GM12878 (cell line): ENCODE data around the gene SEMA6C. TPM values are rescaled to one million over a fixed set of nuclear protein-coding genes. Genes with fewer than 3 reads are reported as not detected.
A peak's percentile ranks its signal among the peaks of the same experiment; 100 is the strongest.

Experiments
- CEBPB ChIP-seq, 2 experiments: fragments of 150-350 bp in 1 of 2; IDR thresholded peaks; 2 replicates each; pipeline ENCODE4 v1.6.1; 2012 to 2014; ENCODE audit warnings: low read depth in 2 of 2, low read length in 2 of 2, borderline replicate concordance in 1 of 2, inconsistent platforms in 1 of 2
- CHD2 ChIP-seq: IDR thresholded peaks from 2 replicates; pipeline ENCODE4 v1.6.1; 2011; ENCODE audit warnings: low read depth, low read length, improper control_type of control experiment, borderline replicate concordance
- FOXM1 ChIP-seq: IDR thresholded peaks from 2 replicates; pipeline ENCODE4 v1.6.1; 2012; ENCODE audit warnings: low read depth, mild to moderate bottlenecking, inconsistent platforms, low read length, moderate library complexity
- IKZF1 ChIP-seq: fragments of 450-650 bp; conservative IDR thresholded peaks from 2 replicates; pipeline ENCODE4 v1.6.1; 2017; ENCODE audit warnings: antibody characterized with exemption, mild to moderate bottlenecking
- LARP7 ChIP-seq: fragments of 450-650 bp; IDR thresholded peaks from 2 replicates; pipeline ENCODE4 v1.6.1; 2017; ENCODE audit warnings: mild to moderate bottlenecking
- MTA2 ChIP-seq: fragments of 450-650 bp; IDR thresholded peaks from 2 replicates; pipeline ENCODE4 v1.6.1; 2016; ENCODE audit warnings: low read depth, mild to moderate bottlenecking, moderate library complexity
- MYB ChIP-seq: fragments of 150-350 bp; IDR thresholded peaks from 2 replicates; pipeline ENCODE4 v1.6.1; 2014; ENCODE audit warnings: mild to moderate bottlenecking, low read depth, low read length, borderline replicate concordance
- MYC ChIP-seq: IDR thresholded peaks from 2 replicates; pipeline ENCODE4 v1.6.1; 2011; ENCODE audit warnings: mild to moderate bottlenecking, low read length, moderate library complexity, inconsistent platforms; ENCODE audit not compliant: insufficient read depth, insufficient replicate concordance, insufficient read length, severe bottlenecking
- NR2C2 ChIP-seq: IDR thresholded peaks from 2 replicates; pipeline ENCODE4 v1.6.1; 2011; ENCODE audit warnings: borderline replicate concordance, low read depth; ENCODE audit not compliant: control insufficient read depth, insufficient read length
- PAX8 ChIP-seq: fragments of 450-650 bp; IDR thresholded peaks from 2 replicates; pipeline ENCODE4 v1.6.1; 2017; ENCODE audit warnings: mild to moderate bottlenecking, moderate library complexity
- POLR2A ChIP-seq: IDR thresholded peaks from 2 replicates; pipeline ENCODE4 v1.6.1; 2011; ENCODE audit warnings: low read depth, mild to moderate bottlenecking, low read length
- RELB ChIP-seq: fragments of 450-650 bp; IDR thresholded peaks from 2 replicates; pipeline ENCODE4 v1.6.1; 2017; ENCODE audit warnings: low read depth, mild to moderate bottlenecking, moderate library complexity
- SMAD1 ChIP-seq: fragments of 450-650 bp; IDR thresholded peaks from 2 replicates; pipeline ENCODE4 v1.6.1; 2018; ENCODE audit warnings: mild to moderate bottlenecking, low read depth; ENCODE audit not compliant: partially characterized antibody
- SMARCA5 ChIP-seq: fragments of 450-650 bp; IDR thresholded peaks from 2 replicates; pipeline ENCODE4 v1.6.1; 2017; ENCODE audit warnings: mild to moderate bottlenecking
- SPI1 ChIP-seq: IDR thresholded peaks from 2 replicates; pipeline ENCODE4 v1.6.1; 2011; ENCODE audit warnings: low read depth, mild to moderate bottlenecking, low read length, moderate library complexity, borderline replicate concordance; ENCODE audit not compliant: insufficient read depth
- SREBF2 ChIP-seq: IDR thresholded peaks from 2 replicates; pipeline ENCODE4 v1.6.1; 2012; ENCODE audit warnings: mild to moderate bottlenecking, low read length
- USF1 ChIP-seq: IDR thresholded peaks from 2 replicates; pipeline ENCODE4 v1.6.1; 2011; ENCODE audit warnings: borderline replicate concordance, low read depth, mild to moderate bottlenecking, moderate library complexity, mixed read lengths, low read length; ENCODE audit not compliant: insufficient read depth; ENCODE audit errors: extremely low read length
- ZNF217 ChIP-seq: fragments of 450-650 bp; IDR thresholded peaks from 2 replicates; pipeline ENCODE4 v1.6.1; 2017; ENCODE audit warnings: antibody characterized with exemption, mild to moderate bottlenecking
- ZNF687 ChIP-seq: fragments of 450-650 bp; IDR thresholded peaks from 2 replicates; pipeline ENCODE4 v1.6.1; 2017; ENCODE audit warnings: mild to moderate bottlenecking, moderate library complexity
- ZSCAN29 ChIP-seq: fragments of 450-650 bp; IDR thresholded peaks from 2 replicates; pipeline ENCODE4 v1.6.1; 2017; ENCODE audit warnings: mild to moderate bottlenecking, moderate library complexity
- polyA plus RNA-seq, 11 experiments: library from polyadenylated mRNA; depleted of rRNA in 4 of 11; unstranded in 6 of 11; stranded (reverse) in 5 of 11; fragments of >200 nt; fragmentation: Nextera tagmentation in 4 of 11; fragmentation: Illumina TruSeq in 1 of 11; extraction: Ambion mirVana in 4 of 11; extraction: Trizol in 1 of 11; gene quantifications; 1 replicate in 1 of 11; 2 replicates in 10 of 11; pipeline versions ENCODE4 v1.2.1 to v1.2.3, GENCODE V29; 2011 to 2016; ENCODE audit warnings: inconsistent platforms in 2 of 11, missing spikeins in 2 of 11, low read depth in 1 of 11
- total RNA-seq, 4 experiments: library from RNA; depleted of rRNA in 3 of 4; stranded (reverse); fragments of >200 nt in 3 of 4; fragmentation: Illumina TruSeq in 1 of 4; extraction: Trizol in 1 of 4; gene quantifications; 2 replicates each; pipeline versions ENCODE4 v1.2.1 to v1.2.3, GENCODE V29; 2013 to 2021
- TF ChIP-seq, protein P1 (sequence below): IDR thresholded peaks from 2 replicates; pipeline ENCODE4 v1.6.1; 2012; ENCODE audit warnings: low read depth, low read length, improper control_type of control experiment

The SEMA6C gene
- total and polyA plus RNA-seq, 10 of the 15 experiments (the other 5 are each of a cell fraction or from before 2014, with no cell fraction given): 0.13 to 2.2 (median 0.29) TPM; not detected in 1

DNA sequence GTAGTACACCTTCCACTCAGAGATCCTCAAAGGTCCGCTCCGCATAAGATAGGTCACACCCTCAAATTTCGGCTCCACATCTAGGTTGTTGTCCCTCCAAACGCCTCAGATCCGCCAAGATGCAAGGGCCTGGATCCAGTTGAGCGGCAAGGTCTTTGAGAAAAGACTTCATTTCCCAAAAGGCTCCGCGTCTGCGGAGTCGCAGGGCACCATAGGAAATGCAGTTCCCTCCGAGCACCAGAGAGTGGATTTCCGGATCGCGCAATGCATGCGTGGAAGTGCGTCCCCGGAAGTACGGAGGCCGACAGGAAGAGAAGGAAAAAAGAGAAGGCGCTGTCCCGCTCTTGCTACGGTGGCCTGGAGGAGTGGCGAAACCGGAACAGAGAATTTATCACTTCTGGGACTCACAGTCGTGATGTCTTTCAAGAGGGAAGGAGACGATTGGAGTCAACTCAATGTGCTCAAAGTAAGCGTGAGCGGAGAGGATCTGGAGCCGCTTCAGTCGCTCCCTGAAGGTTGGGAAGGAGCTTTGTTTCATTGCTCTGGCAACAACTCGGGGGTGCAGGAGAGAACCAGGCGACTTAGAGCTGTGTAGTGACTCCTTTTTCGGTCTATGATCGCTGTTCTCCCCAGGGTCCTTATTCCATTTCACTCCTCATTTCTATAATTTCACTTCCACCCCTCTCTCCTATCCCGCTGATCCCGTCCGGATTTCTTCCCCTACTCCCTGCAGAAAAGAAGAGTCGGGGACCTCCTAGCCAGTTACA lies 19.5 kb upstream of the SEMA6C start, which contains the start of the genes LYSMD1 and SCNM1 (continued):
- TF ChIP-seq SPI1 (peak; percentile 76), PAX8 (no peak), ZNF217 (no peak), ZSCAN29 (no peak), IKZF1 (peak; percentile 100), CHD2 (peak; percentile 93), MTA2 (0 out of 2 replicates have a peak, but pooled peaks have one; percentile 35), LARP7 (0 out of 2 replicates have a peak, but pooled peaks have one; percentile 51), SMARCA5 (peak; percentile 34; the same call in 1 of the 2 replicates), SMAD1 (no peak), USF1 (no peak), POLR2A (peak; percentile 83), RELB (peak; percentile 91), ZNF687 (no peak), MYB (no peak), FOXM1 (0 out of 2 replicates have a peak, but pooled peaks have one; percentile 3), SREBF2 (no peak), NR2C2 (no peak), MYC (no peak), CEBPB (IDR thresholded peaks at IDR 0.05; ENCODE audit: borderline replicate concordance in 1 of 2, low read depth in 2 of 2, low read length in 2 of 2) (no peak)
- TF ChIP-seq, protein P1, sequence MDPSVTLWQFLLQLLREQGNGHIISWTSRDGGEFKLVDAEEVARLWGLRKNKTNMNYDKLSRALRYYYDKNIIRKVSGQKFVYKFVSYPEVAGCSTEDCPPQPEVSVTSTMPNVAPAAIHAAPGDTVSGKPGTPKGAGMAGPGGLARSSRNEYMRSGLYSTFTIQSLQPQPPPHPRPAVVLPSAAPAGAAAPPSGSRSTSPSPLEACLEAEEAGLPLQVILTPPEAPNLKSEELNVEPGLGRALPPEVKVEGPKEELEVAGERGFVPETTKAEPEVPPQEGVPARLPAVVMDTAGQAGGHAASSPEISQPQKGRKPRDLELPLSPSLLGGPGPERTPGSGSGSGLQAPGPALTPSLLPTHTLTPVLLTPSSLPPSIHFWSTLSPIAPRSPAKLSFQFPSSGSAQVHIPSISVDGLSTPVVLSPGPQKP: peak; percentile 99
